AG04450 (cell line): ENCODE measurements around the gene TPP1. TPM values are rescaled to one million over a fixed set of nuclear protein-coding genes. Genes with fewer than 3 reads are reported as not detected.

ENCODE experiments used
- CTCF ChIA-PET: fragments of 300-600, 350-600 bp; formaldehyde crosslinking; extraction: SDS; loops from one replicate; lab custom pipeline; 2022; ENCODE audit warnings: antibody characterized with exemption, inconsistent platforms; lab: Charles Lee
- POLR2A ChIA-PET: fragments of 350-600 bp; formaldehyde crosslinking; extraction: SDS; loops from one replicate; lab custom pipeline; 2021; ENCODE audit warnings: antibody characterized with exemption, inconsistent platforms; lab: Yijun Ruan, JAX
- DNase-seq: peaks from one replicate; pipeline ENCODE4 v3.0.0-alpha.2; 2011; ENCODE audit warnings: low read depth, low spot score
- H3K27ac ChIP-seq: one replicate; pipeline ENCODE4 v1.5.1; 2012; ENCODE audit warnings: low read depth, low read length, control low read depth
- H3K27me3 ChIP-seq: one replicate; pipeline ENCODE4 v1.6.0; 2012; ENCODE audit warnings: low read length; ENCODE audit not compliant: control insufficient read depth, insufficient read depth
- H3K4me3 ChIP-seq: 2 replicates; pipeline ENCODE4 v1.5.1; 2011; ENCODE audit warnings: mild to moderate bottlenecking, low read depth, low read length, control low read depth
- H3K9me3 ChIP-seq: 2 replicates; pipeline ENCODE4 v1.5.1; 2012; ENCODE audit warnings: low read length; ENCODE audit not compliant: control insufficient read depth, insufficient read depth
- CTCF ChIP-seq: IDR thresholded peaks from 2 replicates; pipeline ENCODE4 v1.5.1; 2011; ENCODE audit warnings: low read depth, low read length, control low read depth, inconsistent platforms
- polyA plus RNA-seq: library from polyadenylated mRNA; depleted of rRNA; stranded (reverse); fragments of >200 nt; gene quantifications from 2 replicates; pipeline ENCODE4 v1.2.3, GENCODE V29; 2011

The TPP1 gene
- polyA plus RNA-seq, 1 experiment = 152 TPM

GRCh38 chr11:6653656-6654055, 34.4 kb upstream of the TPP1 start:
- no peak for TF ChIP-seq CTCF
- no peak for DNase-seq
- no peaks in the 10 kb centered on the region for H3K9me3 ChIP-seq
- ChIA-PET CTCF (interaction anchor here (1.0 kb wide), 1 partner anchor 14 kb away, joined by 3 read pairs; no protein-coding TSS in a partner anchor), POLR2A (no interaction called here)
- H3K4me3 ChIP-seq = no peak overlapping the region
- H3K27me3 ChIP-seq = peaks cover 16% of the 10 kb centered on the region
- H3K27ac ChIP-seq = no peak overlapping the region

- no peak overlapping the region for H3K4me3 ChIP-seq
- ChIA-PET CTCF (no interaction called here), POLR2A (no interaction called here)
- no peak overlapping the region for H3K27ac ChIP-seq
- H3K27me3 ChIP-seq = peaks cover 16% of the 10 kb centered on the region
- DNase-seq = no peak
- TF ChIP-seq CTCF = no peak
- no peaks in the 10 kb centered on the region for H3K9me3 ChIP-seq
Measured at GRCh38 chr11:6653097-6653496, 33.9 kb upstream of the TPP1 start.

- no peaks in the 10 kb centered on the region for H3K9me3 ChIP-seq
- no peak for DNase-seq
- H3K27me3 ChIP-seq = peaks cover 16% of the 10 kb centered on the region
- H3K4me3 ChIP-seq = no peak overlapping the region
- no peak overlapping the region for H3K27ac ChIP-seq
- ChIA-PET POLR2A (no interaction called here), CTCF (interaction anchor here (0.7 to 1.4 kb wide), 2 partner anchors 16 to 31 kb away, joined by 3 read pairs; partner anchors contain the start of gene MRPL17)
- TF ChIP-seq CTCF = no peak
Measured at GRCh38 chr11:6652182-6652581, 33.0 kb upstream of the TPP1 start.

- Histone ChIP-seq H3K4me3 (no peak overlapping the region), H3K9me3 (no peaks in the 10 kb centered on the region), H3K27ac (no peak overlapping the region), H3K27me3 (peaks cover 16% of the 10 kb centered on the region)
- CTCF ChIA-PET = interaction anchor here (1.4 kb wide), 1 partner anchor 17 kb away, joined by 3 read pairs; no protein-coding TSS in a partner anchor
- no peak for TF ChIP-seq CTCF
- POLR2A ChIA-PET = no interaction called here
- DNase-seq = no peak
Measured at GRCh38 chr11:6650980-6651379, 31.8 kb upstream of the TPP1 start.

- Histone ChIP-seq H3K27ac (no peak overlapping the region), H3K27me3 (peaks cover 16% of the 10 kb centered on the region), H3K9me3 (no peaks in the 10 kb centered on the region), H3K4me3 (no peak overlapping the region)
- POLR2A ChIA-PET = no interaction called here
- CTCF ChIA-PET = interaction anchor here (0.6 to 1.3 kb wide), 3 partner anchors 17 to 33 kb away, joined by 3 to 10 read pairs (median 3); partner anchors contain the start of gene MRPL17
- DNase-seq = no peak
- TF ChIP-seq CTCF = no peak
Measured at GRCh38 chr11:6650104-6650503, 30.9 kb upstream of the TPP1 start.
